HTR-8/SVneo (cell line): ENCODE results near the gene FLAD1.

Experiments
- DNase-seq: peaks from one replicate; pipeline ENCODE4 v3.0.0; 2011; ENCODE audit warnings: low spot score, mixed read lengths; ENCODE audit not compliant: insufficient read length
- FAIRE-seq: peaks from 2 replicates; lab custom pipeline; 2011; peaks lifted over from hg19 to GRCh38; lab: Jason Lieb, UNC

FLAD1 gene

GRCh38 chr1:154951901-154952657, 31.1 kb upstream of the FLAD1 start:
- no peak for DNase-seq
- no peak for FAIRE-seq

DNA sequence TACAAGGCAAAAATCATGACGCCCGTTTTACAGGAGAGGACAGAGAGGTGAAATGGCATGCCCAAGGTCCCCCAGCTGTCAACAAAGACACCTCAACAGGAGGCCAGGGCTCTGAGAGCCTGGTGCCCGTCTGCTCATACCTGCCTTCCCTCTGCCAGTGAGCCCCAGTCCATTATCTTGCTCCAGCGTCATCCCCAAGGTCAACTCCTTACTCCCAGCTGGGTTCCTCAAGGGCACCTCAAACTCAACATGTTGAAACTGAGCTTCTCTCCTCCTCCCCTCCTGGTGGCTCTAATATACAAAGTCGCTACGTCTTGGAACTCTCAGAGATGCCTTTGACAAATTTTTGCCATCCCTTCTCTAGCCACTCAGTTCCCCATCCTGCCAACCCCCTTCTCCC, 30.5 kb upstream of the FLAD1 start:
- no peak for FAIRE-seq
- DNase-seq, result no peak

DNA sequence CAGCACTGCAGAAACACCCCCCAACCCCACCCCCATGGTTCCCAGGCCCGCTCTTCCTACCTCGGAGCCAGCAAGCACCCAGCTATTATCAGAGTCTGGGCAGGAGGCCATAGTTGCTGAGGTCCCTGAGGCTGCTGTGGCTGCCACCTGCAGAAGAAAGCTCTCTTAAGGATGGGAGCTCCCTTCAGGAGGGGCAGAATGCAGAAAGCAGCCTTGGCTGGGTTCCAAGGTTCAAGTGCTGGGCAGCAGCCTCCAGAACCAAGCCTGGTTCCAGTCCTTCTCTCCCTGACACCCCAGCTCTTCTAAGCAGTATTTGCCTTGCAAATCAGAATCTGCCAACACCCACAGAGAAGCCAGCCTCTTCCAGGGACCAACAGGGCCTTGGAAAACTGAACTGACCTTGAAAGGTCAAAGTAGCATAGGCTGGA, 29.5 kb upstream of the FLAD1 start:
- DNase-seq (no peak), FAIRE-seq (no peak)

DNA sequence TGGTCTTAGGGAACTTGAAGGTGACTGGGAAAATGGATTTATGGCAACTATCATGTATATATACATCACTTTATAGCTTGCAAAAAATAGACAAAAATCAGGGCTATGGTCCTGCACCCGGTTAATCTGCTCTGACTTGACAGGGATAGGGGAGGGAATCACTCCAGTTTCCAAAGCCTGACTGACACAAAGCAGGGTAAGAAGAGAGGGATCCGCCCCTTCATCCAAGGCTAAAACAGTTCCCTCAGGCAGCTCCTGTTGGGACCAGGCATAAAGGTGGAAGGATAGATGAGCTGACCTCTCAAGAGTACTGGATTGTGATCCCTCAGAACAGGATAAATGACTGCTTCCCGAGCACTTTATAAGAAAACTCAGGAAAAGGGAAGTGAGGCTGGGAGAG, 28.6 kb upstream of the FLAD1 start:
- no peak for FAIRE-seq

DNA sequence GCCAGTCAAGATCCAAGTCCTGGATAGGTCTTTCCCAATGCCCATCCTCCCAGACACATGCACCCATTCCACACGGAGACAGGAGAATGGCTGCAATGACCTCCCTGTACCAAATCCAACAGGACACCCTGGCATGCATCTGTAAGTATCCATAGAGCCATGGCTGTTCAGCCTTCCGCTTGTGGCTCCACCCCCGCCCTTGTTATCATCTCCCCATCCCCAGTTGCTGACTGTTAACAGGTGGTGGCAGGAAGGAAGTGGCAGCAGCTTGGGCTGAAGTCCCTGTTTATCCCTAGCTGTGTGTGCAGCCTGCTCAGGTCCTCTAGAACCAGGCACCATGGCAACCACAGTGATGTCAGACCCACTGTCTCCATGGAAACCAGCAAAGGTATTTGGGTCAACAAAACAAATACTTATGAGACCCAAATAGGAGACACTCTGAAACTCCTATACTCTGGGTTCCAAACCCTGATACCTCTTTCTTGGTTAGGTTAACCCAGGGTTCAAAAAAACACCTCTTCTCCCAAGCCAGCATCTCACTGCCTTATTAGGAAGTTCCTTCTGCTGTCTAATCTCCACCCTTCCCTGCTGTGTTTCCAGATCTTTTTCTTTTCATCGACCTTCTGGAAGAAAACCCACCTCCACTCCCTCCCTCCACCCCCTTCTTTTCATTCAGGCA, 28.0 kb upstream of the FLAD1 start:
- DNase-seq, result no peak
- FAIRE-seq, result no peak

More for the DNA sequence above, 28.6 kb upstream of the FLAD1 start:
- no peak for DNase-seq

- DNase-seq (peak; percentile 92), FAIRE-seq (no peak)
These were observed 27.2 kb upstream of the FLAD1 start, which contains the start of gene PBXIP1 for GRCh38 chr1:154955718-154956543. TSS of gene PBXIP1 (minus strand) at chr1:154956099. CDS start at chr1:154953721, 2,378 bp downstream.

DNA sequence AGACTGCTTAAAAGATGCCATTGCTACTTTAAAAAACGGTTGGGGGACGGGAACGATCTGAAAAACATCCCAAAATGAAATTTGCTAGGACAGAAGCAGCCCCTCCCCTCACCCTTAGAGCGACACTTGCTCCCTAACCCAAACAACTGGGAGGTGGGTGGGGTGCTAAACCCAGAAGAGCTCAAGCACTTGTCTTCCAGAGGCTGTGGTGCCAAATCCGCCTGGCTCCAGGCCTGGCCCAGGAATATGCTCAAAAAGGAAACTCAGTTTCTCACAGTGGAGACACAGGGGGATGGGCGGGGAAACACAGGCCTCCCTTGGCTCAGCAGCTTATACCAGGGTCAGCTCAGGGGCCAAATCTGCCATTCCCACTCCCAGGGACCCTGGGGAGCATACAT, 26.6 kb upstream of the FLAD1 start:
- no peak for FAIRE-seq
- no peak for DNase-seq

GRCh38 chr1:154957091-154957657, 26.0 kb upstream of the FLAD1 start:
- FAIRE-seq, result no peak

GRCh38 chr1:154958036-154958435, 25.1 kb upstream of the FLAD1 start:
- DNase-seq (no peak), FAIRE-seq (no peak)

More at GRCh38 chr1:154957091-154957657, 26.0 kb upstream of the FLAD1 start:
- no peak for DNase-seq

DNA sequence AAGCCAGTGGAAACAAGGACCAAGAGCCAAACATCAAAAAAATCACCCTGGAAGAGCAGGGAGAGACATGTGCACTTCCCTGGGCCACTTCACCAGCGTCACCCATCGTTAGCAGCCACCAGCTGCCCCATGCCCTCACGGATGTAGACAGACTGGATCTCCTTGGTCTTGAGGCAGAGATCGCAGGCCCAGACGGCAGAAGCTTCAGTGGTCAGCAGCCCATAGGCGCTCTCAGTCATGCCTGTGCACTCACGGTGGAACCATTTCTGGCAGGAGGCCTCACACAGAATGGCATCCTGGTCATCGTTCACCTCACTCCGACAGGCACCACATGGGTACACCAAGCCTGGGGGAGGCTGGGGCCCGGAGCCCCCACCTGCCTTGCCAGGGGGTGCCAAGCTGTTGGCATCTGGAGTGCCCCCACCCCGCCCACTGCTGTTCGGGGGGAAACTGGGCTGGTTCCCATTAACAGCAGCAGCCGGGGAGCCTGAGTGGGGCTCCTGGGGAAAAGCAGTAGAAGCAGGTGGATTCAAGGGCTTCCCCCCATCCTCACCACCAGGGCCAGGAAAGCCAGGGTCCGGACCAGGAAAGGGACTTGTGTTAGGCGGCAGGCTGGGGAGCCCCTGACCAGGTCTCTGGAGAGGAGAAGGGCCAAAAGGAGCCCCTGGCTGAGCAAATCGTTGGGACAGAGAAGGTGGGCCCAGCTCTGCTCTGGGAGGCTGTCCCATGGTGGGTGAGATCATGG, 24.3 kb upstream of the FLAD1 start:
- DNase-seq, result no peak
- FAIRE-seq, result no peak

- DNase-seq, result no peak
- no peak for FAIRE-seq
These were observed 23.7 kb upstream of the FLAD1 start for GRCh38 chr1:154959426-154959780.

- no peak for DNase-seq
- no peak for FAIRE-seq
These were observed 22.6 kb upstream of the FLAD1 start for GRCh38 chr1:154960446-154961136.

DNA sequence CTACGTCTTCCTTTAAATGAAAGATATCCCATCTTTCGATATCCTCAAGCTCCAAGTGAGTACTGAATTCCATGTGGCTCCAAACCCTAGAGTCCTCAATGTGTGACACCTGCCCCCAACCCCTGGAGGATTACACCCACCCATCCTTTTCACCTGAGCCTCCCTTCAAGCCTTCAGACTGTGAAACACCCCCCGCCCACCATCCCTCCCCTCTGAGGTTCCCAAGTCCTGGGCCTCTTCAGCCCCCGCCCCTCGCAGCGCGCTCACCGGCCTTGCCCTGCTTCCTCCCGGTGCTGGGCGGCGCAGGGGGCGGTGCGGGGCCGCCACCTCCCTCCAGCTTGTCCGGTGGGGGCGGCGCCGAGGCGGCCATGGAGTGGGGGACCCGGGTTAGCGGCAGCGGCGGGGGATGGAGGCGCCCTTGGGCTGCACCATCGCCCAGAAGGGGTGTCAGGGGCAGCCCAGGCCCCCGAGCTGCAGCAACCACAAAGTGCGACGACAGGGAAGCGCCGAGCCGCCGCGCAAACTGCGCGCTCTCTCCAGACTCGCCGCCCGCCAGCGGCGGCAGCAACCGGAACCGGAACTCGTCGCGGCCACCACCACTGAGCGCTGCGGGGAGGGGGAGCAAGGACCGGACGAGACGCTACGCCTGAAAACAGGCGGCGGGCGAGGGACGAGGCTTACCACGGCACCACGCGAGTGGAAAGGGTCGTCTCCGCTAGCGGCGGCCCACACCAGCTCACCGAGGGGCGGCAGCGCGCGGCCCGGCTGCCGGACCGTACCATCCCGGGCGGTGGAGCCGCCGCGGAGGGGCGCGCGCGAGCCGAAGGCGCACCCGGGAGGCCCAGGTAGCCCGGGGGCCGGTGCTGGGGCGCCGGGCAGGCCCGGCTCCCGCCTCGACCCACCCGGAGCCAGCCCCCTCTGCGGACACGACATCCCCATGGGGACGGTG, 21.7 kb upstream of the FLAD1 start, which contains the start of gene PYGO2:
PYGO2 (minus strand) TSS at position 576 of the 949 bp plus-strand sequence; CDS start at position 370, 206 bp downstream.
- DNase-seq (peak; percentile 64), FAIRE-seq (peak; percentile 13)

GRCh38 chr1:154962156-154962749, 20.9 kb upstream of the FLAD1 start:
- FAIRE-seq (no peak), DNase-seq (no peak)

DNA sequence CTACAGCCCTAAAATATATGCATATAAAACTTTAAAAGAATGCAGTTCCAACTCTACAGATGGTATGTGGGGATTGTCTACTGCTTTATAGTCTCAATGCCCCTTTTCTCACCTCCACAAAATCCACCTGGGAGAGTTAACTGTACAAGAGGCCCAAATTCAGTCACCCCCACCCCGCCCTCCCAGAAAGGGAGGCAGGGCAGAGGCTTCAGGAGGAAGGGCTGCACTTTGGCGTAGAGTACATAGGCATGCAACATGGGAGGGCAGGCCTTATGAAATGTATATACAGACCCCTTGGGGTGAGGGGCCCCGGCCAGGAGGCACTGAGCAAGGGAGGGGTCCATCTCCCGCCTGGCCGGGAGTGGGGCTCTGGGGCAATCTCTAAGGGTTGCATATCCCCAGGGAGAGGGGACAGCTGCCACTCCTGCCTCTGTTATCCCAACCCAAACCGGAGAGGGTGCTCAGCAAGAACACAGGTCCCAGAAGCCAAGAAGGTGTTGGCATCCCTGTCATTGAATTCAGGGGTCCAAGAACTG, 20.3 kb upstream of the FLAD1 start:
- FAIRE-seq (no peak), DNase-seq (no peak)

DNA sequence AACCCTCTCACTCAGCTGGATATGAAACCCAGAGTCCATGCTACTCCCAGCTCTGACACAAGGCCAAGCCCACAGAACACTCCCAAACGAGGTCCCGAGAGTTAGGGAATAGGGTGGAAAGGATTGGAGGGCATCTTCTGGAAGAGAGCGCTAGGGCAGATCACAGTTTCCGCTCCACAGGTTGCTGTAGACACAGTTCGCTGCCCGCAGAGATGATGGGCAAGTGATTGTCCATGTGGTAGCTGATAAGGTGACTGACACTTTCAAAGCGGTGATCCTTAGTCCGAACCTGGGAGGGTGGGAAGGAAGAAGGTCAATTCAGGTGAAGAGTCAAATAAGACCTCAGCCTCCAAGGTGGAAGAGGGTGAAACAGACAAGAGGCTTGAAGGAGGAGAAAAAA, 19.5 kb upstream of the FLAD1 start:
- DNase-seq, result no peak
- no peak for FAIRE-seq

- DNase-seq, result no peak
These were observed 18.8 kb upstream of the FLAD1 start for GRCh38 chr1:154964359-154964758.

More at GRCh38 chr1:154964359-154964758, 18.8 kb upstream of the FLAD1 start:
- no peak for FAIRE-seq
